Trophoblast cell (in vitro differentiated cells and primary cell): ENCODE results near the gene MEIOSIN.

Source experiments
- DNase-seq, 2 donors: peaks; one replicate each; pipeline ENCODE4 v3.0.0-alpha.2; 2016
- H2AFZ ChIP-seq: 2 replicates; pipeline ENCODE4 v1.6.1; 2013; ENCODE audit warnings: low read length, moderate library complexity, mild to moderate bottlenecking; ENCODE audit not compliant: insufficient read depth, poor library complexity
- H2AK5ac ChIP-seq: 2 replicates; pipeline ENCODE4 v1.6.1; 2013; ENCODE audit warnings: mild to moderate bottlenecking, low read length
- H2BK120ac ChIP-seq: 2 replicates; pipeline ENCODE4 v1.6.1; 2013; ENCODE audit warnings: low read length, mild to moderate bottlenecking, moderate library complexity; ENCODE audit not compliant: insufficient read depth, poor library complexity
- H2BK12ac ChIP-seq: 2 replicates; pipeline ENCODE4 v1.6.1; 2013; ENCODE audit warnings: mild to moderate bottlenecking, low read length, moderate library complexity
- H2BK5ac ChIP-seq: 2 replicates; pipeline ENCODE4 v1.6.1; 2013; ENCODE audit warnings: low read length, low read depth, moderate library complexity, mild to moderate bottlenecking; ENCODE audit not compliant: poor library complexity
- H3K14ac ChIP-seq: 2 replicates; pipeline ENCODE4 v1.6.1; 2013; ENCODE audit warnings: mild to moderate bottlenecking, low read length
- H3K18ac ChIP-seq: 2 replicates; pipeline ENCODE4 v1.6.1; 2013; ENCODE audit warnings: mild to moderate bottlenecking, low read length
- H3K23ac ChIP-seq: 2 replicates; pipeline ENCODE4 v1.6.1; 2013; ENCODE audit warnings: low read length
- H3K27ac ChIP-seq: 2 replicates; pipeline ENCODE4 v1.5.1; 2013; ENCODE audit warnings: low read depth, mild to moderate bottlenecking, inconsistent platforms, low read length, moderate library complexity
- H3K27me3 ChIP-seq: 2 replicates; pipeline ENCODE4 v1.6.1; 2013; ENCODE audit warnings: inconsistent platforms, mild to moderate bottlenecking, low read length, moderate library complexity; ENCODE audit not compliant: insufficient read depth
- H3K36me3 ChIP-seq, 2 experiments: 1 replicate in 1 of 2; 2 replicates in 1 of 2; pipeline ENCODE4 v1.6.1; 2013; ENCODE audit warnings: low read length in 2 of 2, mild to moderate bottlenecking in 2 of 2, moderate library complexity in 1 of 2; ENCODE audit not compliant: insufficient read depth in 2 of 2, control insufficient read depth in 1 of 2
- H3K4ac ChIP-seq: 2 replicates; pipeline ENCODE4 v1.6.1; 2013; ENCODE audit warnings: low read depth, mild to moderate bottlenecking, low read length, moderate library complexity
- H3K4me1 ChIP-seq, 2 experiments: 1 replicate in 1 of 2; 2 replicates in 1 of 2; pipeline ENCODE4 v1.6.1; 2013; ENCODE audit warnings: low read length in 2 of 2, mild to moderate bottlenecking in 2 of 2, moderate library complexity in 1 of 2; ENCODE audit not compliant: insufficient read depth in 2 of 2, control insufficient read depth in 1 of 2
- H3K4me2 ChIP-seq: 2 replicates; pipeline ENCODE4 v1.6.1; 2013; ENCODE audit warnings: inconsistent platforms, mild to moderate bottlenecking, low read length, moderate library complexity
- H3K4me3 ChIP-seq: 2 replicates; pipeline ENCODE4 v1.5.1; 2013; ENCODE audit warnings: mild to moderate bottlenecking, low read depth, low read length, inconsistent platforms
- H3K79me1 ChIP-seq: one replicate; pipeline ENCODE4 v1.6.1; 2013; ENCODE audit warnings: low read length
- H3K79me2 ChIP-seq: 2 replicates; pipeline ENCODE4 v1.6.1; 2013; ENCODE audit warnings: low read length, mild to moderate bottlenecking; ENCODE audit not compliant: control insufficient read depth, insufficient read depth, poor library complexity
- H3K9ac ChIP-seq: 2 replicates; pipeline ENCODE4 v1.6.1; 2013; ENCODE audit warnings: mild to moderate bottlenecking, low read length
- H3K9me3 ChIP-seq: 2 replicates; pipeline ENCODE4 v1.6.1; 2013; ENCODE audit warnings: low read depth, mild to moderate bottlenecking, control low read depth, inconsistent platforms, low read length; ENCODE audit not compliant: insufficient read depth
- H4K12ac ChIP-seq: 2 replicates; pipeline ENCODE4 v1.6.1; 2013; ENCODE audit warnings: low read depth, mild to moderate bottlenecking, low read length, moderate library complexity
- H4K8ac ChIP-seq: 2 replicates; pipeline ENCODE4 v1.6.1; 2013; ENCODE audit warnings: low read depth, mild to moderate bottlenecking, low read length, moderate library complexity
- H4K91ac ChIP-seq: one replicate; pipeline ENCODE4 v1.6.1; 2013; ENCODE audit warnings: low read depth, mild to moderate bottlenecking, low read length, moderate library complexity
- WGBS: extraction: QIAGEN DNeasy Blood & Tissue Kit; methylation state at CpG from one replicate; pipeline ENCODE4 v1.1.7; 2013; ENCODE audit warnings: missing lambda C conversion rate; ENCODE audit not compliant: insufficient read length, insufficient coverage; ENCODE audit errors: extremely low coverage; 5-methylcytosine and 5-hydroxymethylcytosine counted together

Gene MEIOSIN

DNA sequence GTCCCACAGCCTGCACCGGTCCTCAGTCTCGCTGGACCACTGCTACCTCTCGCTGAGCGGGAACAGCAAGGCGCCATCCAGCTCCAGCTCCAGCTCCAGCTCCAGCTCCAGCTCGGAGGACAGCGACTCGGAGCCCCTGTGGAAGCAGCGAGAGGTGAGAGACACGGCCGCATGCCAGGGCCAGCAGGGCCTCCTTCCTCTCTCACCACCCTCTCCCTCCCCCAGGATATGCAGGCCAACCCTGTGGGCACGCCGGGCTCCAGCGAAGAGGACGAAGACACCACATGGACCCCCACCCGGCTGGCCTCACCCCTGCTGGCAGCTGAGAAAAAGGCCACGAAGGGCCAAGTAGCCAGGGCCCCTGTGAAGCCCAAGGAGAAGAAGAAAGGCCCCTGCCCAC, 28.5 kb downstream of the MEIOSIN start:
- Histone ChIP-seq H3K27ac (no peak overlapping the region), H2BK5ac (no peak overlapping the region), H3K4me3 (no peak overlapping the region), H4K8ac (no peak overlapping the region), H3K9ac (no peak overlapping the region), H3K18ac (no peak overlapping the region), H4K12ac (no peak overlapping the region), H2AFZ (no peak overlapping the region), H3K79me2 (no peaks in the 10 kb centered on the region), H2BK120ac (no peak overlapping the region), H3K4me1 (peaks cover 10 to 12% of the 10 kb centered on the region in 2 experiments), H2BK12ac (no peak overlapping the region), H3K79me1 (no peaks in the 10 kb centered on the region), H3K9me3 (peaks cover 4% of the 10 kb centered on the region), H3K4me2 (no peak overlapping the region), H3K14ac (no peak overlapping the region), H2AK5ac (no peak overlapping the region), H3K27me3 (no peaks in the 10 kb centered on the region), H3K23ac (no peak overlapping the region), H3K4ac (no peak overlapping the region), H4K91ac (no peak overlapping the region), H3K36me3 (no peaks in the 10 kb centered on the region)
- no CpG with 5 or more reads among the region's 17 CpGs for WGBS
- DNase-seq, result no peak

DNA sequence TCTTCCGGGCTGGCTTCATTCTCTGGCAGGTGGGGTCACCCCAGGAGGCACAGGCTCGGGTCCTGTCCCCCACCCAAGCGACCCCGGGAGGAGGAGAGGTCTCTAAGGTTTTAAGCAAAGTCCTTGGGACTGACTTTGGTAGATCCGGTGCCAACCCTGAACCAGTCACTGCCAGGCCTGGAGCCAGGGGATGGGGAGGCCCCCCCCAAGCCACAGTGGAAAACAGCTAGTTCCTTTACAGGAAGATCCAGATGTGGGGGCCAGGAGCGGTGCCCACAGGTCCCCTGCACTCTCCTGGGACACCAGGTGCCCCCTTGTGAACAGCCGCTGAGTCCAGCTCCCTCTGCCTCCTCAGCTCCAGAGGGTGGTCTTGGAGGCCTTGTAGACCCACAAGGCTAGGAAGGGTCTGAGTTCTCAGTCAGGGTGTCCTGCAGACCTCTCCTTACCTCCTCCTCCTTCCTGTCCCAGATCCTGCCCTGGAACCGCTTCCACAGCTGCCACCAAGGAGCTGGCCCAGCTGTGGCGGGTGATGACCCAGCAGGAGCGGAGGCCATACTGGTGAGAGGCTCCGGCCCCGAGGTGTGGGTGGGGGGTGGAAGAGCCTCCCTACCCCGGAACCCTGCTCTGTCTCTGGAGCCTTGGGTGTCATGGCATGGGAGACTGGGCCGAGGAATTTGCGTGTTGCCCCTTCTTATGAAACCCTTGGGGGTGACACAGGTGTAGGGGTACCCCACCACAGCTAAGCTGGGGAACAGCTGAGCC, 29.8 kb downstream of the MEIOSIN start:
- H3K9ac ChIP-seq, result no peak overlapping the region
- peaks cover 9% of the 10 kb centered on the region for H3K79me1 ChIP-seq
- no peak overlapping the region for H4K8ac ChIP-seq
- no peak for DNase-seq
- H3K23ac ChIP-seq, result no peak overlapping the region
- H2AK5ac ChIP-seq, result no peak overlapping the region
- no peak overlapping the region for H2BK12ac ChIP-seq
- peaks cover 13 to 18% of the 10 kb centered on the region in 2 experiments for H3K4me1 ChIP-seq
- H3K4me3 ChIP-seq, result no peak overlapping the region
- no peak overlapping the region for H3K4me2 ChIP-seq
- no peak overlapping the region for H2BK5ac ChIP-seq
- H3K14ac ChIP-seq, result no peak overlapping the region
- no CpG with 5 or more reads among the region's 15 CpGs for WGBS
- no peak overlapping the region for H2BK120ac ChIP-seq
- no peaks in the 10 kb centered on the region for H3K36me3 ChIP-seq
- H3K27me3 ChIP-seq, result no peaks in the 10 kb centered on the region
- no peak overlapping the region for H4K91ac ChIP-seq
- no peak overlapping the region for H2AFZ ChIP-seq
- peaks cover 4% of the 10 kb centered on the region for H3K9me3 ChIP-seq
- H3K27ac ChIP-seq, result no peak overlapping the region
- peaks cover 4% of the 10 kb centered on the region for H3K79me2 ChIP-seq
- no peak overlapping the region for H4K12ac ChIP-seq
- H3K4ac ChIP-seq, result no peak overlapping the region
- no peak overlapping the region for H3K18ac ChIP-seq

GRCh38 chr19:45763691-45764294, 30.6 kb downstream of the MEIOSIN start:
- WGBS, result no CpG with 5 or more reads among the region's 27 CpGs
- H3K36me3 ChIP-seq, result no peaks in the 10 kb centered on the region
- no peak overlapping the region for H3K14ac ChIP-seq
- H3K4me1 ChIP-seq, result peaks cover 13 to 18% of the 10 kb centered on the region in 2 experiments
- H3K79me1 ChIP-seq, result peaks cover 16% of the 10 kb centered on the region
- DNase-seq, result no peak
- no peak overlapping the region for H2AFZ ChIP-seq
- H2BK5ac ChIP-seq, result no peak overlapping the region
- no peak overlapping the region for H3K23ac ChIP-seq
- no peak overlapping the region for H4K91ac ChIP-seq
- no peak overlapping the region for H3K18ac ChIP-seq
- H2AK5ac ChIP-seq, result no peak overlapping the region
- no peak overlapping the region for H3K9ac ChIP-seq
- H3K79me2 ChIP-seq, result peaks cover 8% of the 10 kb centered on the region
- no peak overlapping the region for H4K8ac ChIP-seq
- H3K4me3 ChIP-seq, result no peak overlapping the region
- H3K4me2 ChIP-seq, result no peak overlapping the region
- H4K12ac ChIP-seq, result no peak overlapping the region
- H3K9me3 ChIP-seq, result peaks cover 4% of the 10 kb centered on the region
- no peak overlapping the region for H3K27ac ChIP-seq
- no peak overlapping the region for H2BK12ac ChIP-seq
- no peak overlapping the region for H2BK120ac ChIP-seq
- H3K4ac ChIP-seq, result no peak overlapping the region
- H3K27me3 ChIP-seq, result no peaks in the 10 kb centered on the region

GRCh38 chr19:45764475-45764874, 31.2 kb downstream of the MEIOSIN start:
- Histone ChIP-seq H3K23ac (no peak overlapping the region), H2BK120ac (no peak overlapping the region), H2BK12ac (no peak overlapping the region), H3K79me1 (peaks cover 19% of the 10 kb centered on the region), H3K4me1 (peaks cover 13 to 18% of the 10 kb centered on the region in 2 experiments), H4K8ac (no peak overlapping the region), H3K4ac (no peak overlapping the region), H2AFZ (no peak overlapping the region), H3K27ac (no peak overlapping the region), H3K18ac (no peak overlapping the region), H4K12ac (no peak overlapping the region), H3K4me2 (no peak overlapping the region), H2AK5ac (no peak overlapping the region), H3K14ac (no peak overlapping the region), H4K91ac (no peak overlapping the region), H3K36me3 (no peaks in the 10 kb centered on the region), H3K9ac (no peak overlapping the region), H2BK5ac (no peak overlapping the region), H3K9me3 (peaks cover 2% of the 10 kb centered on the region), H3K4me3 (no peak overlapping the region), H3K27me3 (no peaks in the 10 kb centered on the region), H3K79me2 (peaks cover 10% of the 10 kb centered on the region)
- no peak for DNase-seq
- no CpG with 5 or more reads among the region's 6 CpGs for WGBS
